Hypothalamus (tissue), 51 donors: ENCODE measurements around the gene TNFAIP8L3.
"Not testable (repeated sequence)": the region's sequence is repeated elsewhere in the genome, so short reads cannot be mapped to it uniquely, and the experiment has no call there.

Experiments
- DNase-seq, 51 donors: peaks; one replicate each; lab custom pipeline; 2025; lab: John Stamatoyannopoulos, UW

The TNFAIP8L3 gene

GRCh38 chr15:51094606-51095569, at the start of gene TNFAIP8L3:
Gene TNFAIP8L3, minus strand, starts transcription at chr15:51094906. Its CDS starts 311 bp downstream, at chr15:51094595.
- peak in 8 of 51 donors; percentile 4 to 45 (median 19) for DNase-seq

- DNase-seq = peak in 1 of 51 donors; percentile 33
Observed at GRCh38 chr15:51144021-51144532, 49.4 kb upstream of the TNFAIP8L3 start.

DNA sequence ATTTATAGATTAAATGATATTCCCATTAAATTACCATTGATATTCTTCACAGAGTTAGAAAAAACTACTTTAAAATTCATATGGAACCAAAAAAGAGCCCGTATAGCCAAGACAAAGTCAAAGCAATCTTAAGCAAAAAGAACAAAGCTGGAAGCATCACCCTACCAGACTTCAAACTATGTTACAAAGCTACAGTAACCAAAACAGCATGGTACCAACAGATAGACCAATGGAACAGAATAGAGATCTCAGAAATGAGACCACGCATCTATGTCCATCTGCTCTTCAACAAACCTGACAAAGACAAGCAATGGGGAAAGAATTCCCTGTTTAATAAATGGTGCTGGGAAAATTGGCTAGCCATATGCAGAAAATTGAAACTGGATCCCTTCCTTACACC, 45.6 kb upstream of the TNFAIP8L3 start:
- DNase-seq = not testable (repeated sequence)

DNA sequence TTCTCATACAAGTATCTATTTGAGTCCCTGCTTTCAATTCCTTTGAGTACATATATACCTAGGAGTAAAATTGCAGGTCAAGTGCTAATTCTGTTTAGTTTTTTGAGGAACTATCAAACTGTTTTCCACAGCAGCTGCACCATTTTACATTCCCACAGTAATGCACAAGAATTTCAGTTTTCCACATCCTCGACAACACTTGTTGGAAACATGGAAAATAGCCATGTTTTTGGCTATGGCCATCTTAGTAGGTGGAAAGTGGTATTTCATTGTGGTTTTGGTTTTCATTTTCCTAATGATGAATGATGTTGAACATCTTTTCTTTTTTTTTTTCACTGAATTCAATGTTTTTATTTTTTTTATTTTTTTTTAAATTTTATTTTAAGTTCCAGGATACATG, 44.4 kb upstream of the TNFAIP8L3 start:
- DNase-seq = no peak

GRCh38 chr15:51137880-51138430, 43.2 kb upstream of the TNFAIP8L3 start:
- no peak for DNase-seq

GRCh38 chr15:51137024-51137423, 42.3 kb upstream of the TNFAIP8L3 start:
- DNase-seq = no peak

GRCh38 chr15:51135276-51135675, 40.6 kb upstream of the TNFAIP8L3 start:
- DNase-seq = no peak

DNA sequence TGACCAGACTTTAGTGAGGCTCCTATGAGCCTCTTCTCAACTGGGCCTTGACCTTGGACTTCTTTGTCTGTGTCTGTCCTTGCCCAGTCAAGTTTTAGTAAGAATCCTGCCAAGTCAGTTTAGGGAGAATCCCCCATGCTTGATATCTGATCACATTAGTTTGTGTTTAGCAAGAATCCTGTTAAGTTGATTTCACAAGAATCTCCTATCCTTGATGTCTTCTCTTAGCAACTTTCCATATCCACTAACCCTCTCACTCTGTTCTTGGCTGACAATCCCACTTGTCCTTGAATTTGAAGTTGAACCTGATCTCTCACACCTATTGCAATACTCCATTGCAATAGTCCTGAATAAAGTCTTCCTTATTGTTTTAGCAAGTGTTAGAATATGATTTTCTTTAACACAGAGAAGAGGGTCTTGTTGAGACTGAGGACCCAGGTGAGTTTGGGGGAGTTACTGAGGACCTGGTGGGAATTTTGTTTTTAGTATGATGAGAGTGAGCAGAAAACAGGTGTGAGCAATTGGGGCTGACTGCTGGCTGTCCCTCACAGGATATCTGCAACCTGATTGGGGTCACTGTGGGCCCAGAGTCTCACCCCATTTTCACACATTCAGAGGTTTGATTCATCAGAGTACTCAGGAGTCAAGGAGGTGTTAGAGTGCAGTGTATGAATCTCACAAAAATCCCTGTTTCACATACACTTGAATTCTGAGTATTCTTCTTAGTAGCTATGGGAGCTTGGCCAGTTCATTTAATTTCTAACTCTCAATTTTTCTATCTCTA, 39.9 kb upstream of the TNFAIP8L3 start:
- DNase-seq = no peak

GRCh38 chr15:51133140-51133765, 38.5 kb upstream of the TNFAIP8L3 start:
- peak in 1 of 51 donors; percentile 36 for DNase-seq

- DNase-seq = peak in 27 of 51 donors; percentile 5 to 68 (median 24)
Observed at GRCh38 chr15:51132384-51133139, 37.9 kb upstream of the TNFAIP8L3 start.

DNA sequence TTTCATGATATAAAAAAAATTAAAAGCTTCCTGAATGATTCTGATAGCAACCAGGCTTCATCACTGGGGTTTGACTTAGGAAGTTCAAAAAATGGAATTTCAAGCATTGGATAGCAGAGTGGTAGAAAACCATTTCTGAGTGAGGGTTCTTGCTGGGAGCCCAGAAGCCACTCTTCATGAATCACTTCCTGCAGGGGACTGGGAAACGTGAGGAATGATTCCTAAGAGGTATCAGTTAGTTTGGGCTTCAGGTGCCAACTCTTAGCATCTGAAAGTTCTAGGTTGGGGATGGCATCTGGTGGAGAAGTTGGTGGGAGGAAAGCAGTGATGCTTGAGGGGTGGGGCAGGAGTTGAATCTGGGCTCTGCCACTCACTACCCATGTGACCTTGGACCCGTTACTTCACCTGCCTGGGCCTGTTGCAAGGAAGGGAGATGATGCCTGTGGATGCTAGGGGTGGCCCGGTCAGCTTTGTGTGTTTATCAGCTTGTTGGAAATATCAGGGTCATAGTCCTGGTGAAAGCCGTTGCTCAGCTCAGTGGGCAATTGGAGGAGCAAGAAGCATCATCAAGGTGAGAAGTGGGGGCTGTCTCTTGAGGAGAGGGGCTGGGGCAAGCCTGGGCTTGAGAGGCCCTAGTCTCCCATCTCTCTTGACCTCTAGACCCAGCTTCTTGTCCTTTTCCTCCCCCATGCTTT, 37.0 kb upstream of the TNFAIP8L3 start:
- DNase-seq = no peak

DNA sequence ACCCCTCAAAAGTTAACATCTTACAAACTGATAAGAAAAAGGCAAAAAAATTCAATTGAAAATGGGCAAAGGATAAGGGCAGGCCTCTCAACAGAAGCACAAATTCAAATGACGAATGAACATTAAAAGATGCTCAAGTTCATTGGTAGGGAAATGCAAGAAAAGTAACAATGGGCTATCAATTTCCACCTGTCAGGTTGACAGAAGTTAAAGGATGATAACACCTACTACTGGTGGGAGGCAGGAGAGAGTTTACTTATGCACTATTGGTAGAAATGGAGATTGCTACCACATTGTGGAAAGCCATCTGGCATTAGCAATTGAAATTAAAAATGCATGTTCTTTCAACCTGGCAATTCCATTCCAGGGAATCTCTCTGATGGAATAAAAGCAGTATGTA, 35.6 kb upstream of the TNFAIP8L3 start:
- DNase-seq = no peak

DNA sequence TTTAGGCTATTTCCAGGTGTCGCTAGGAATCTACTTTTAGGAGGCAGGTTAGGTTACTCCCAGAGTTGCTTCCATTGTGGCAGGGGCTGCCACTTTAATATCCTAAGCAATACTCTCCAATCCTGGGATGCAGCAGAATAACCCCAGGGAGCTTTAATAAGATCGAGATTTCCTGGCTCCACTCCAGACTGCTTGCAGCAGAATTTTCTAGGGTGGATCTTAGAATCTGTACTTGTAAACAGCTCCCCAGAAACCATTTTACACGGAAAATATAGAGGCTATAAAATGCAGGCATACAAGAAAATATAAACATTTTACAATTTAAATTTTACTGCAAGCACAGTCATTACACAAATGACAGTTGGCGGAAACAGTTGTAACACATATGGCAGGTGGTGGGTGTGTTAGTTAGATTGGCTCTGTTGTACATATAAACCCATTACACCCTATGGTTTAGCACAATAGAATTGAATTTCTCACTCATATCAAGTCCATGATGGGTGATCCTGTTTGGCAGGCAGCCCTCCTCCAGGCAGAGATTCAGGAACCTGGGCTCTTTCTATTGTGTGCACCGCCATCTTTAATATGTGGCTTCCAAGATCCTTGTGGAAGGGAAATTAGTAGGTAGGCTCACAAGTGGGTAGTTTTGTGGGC, 35.0 kb upstream of the TNFAIP8L3 start:
- DNase-seq = no peak

GRCh38 chr15:51128701-51129100, 34.0 kb upstream of the TNFAIP8L3 start:
- DNase-seq = no peak

GRCh38 chr15:51126842-51127241, 32.1 kb upstream of the TNFAIP8L3 start:
- no peak for DNase-seq

GRCh38 chr15:51123002-51123401, 28.3 kb upstream of the TNFAIP8L3 start:
- DNase-seq = not testable (repeated sequence)

- no peak for DNase-seq
Observed at GRCh38 chr15:51121631-51122225, 27.0 kb upstream of the TNFAIP8L3 start.

GRCh38 chr15:51121118-51121517, 26.4 kb upstream of the TNFAIP8L3 start:
- DNase-seq = peak in 12 of 51 donors; percentile 8 to 63 (median 18)
